ENCODE data around the gene AREG. TPM values are rescaled to one million over a fixed set of nuclear protein-coding genes. Genes with fewer than 3 reads are reported as not detected.

The AREG gene
- total RNA-seq, 6 donors from 2014 or later: 13.6 to 54.7 (median 37.0) TPM

- ATAC-seq (ENCODE audit: low FRiP score in 2 of 2) (no peak), DNase-seq (no peak)
- TF ChIP-seq, protein P1, sequence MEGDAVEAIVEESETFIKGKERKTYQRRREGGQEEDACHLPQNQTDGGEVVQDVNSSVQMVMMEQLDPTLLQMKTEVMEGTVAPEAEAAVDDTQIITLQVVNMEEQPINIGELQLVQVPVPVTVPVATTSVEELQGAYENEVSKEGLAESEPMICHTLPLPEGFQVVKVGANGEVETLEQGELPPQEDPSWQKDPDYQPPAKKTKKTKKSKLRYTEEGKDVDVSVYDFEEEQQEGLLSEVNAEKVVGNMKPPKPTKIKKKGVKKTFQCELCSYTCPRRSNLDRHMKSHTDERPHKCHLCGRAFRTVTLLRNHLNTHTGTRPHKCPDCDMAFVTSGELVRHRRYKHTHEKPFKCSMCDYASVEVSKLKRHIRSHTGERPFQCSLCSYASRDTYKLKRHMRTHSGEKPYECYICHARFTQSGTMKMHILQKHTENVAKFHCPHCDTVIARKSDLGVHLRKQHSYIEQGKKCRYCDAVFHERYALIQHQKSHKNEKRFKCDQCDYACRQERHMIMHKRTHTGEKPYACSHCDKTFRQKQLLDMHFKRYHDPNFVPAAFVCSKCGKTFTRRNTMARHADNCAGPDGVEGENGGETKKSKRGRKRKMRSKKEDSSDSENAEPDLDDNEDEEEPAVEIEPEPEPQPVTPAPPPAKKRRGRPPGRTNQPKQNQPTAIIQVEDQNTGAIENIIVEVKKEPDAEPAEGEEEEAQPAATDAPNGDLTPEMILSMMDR (IDR thresholded peaks at IDR 0.05): no peak
- TF ChIP-seq EP300 (IDR thresholded peaks at IDR 0.05): no peak
- no peak for TF ChIP-seq POLR2A (IDR thresholded peaks at IDR 0.05)
- TF ChIP-seq POLR2AphosphoS5 (IDR thresholded peaks at IDR 0.05): no peak
- Histone ChIP-seq H3K9me3 (no peaks in the 10 kb centered on the region), H3K4me1 (peaks cover 0 to 1% (median 0%) of the 10 kb centered on the region in 4 donors), H3K27me3 (no peaks in the 10 kb centered on the region), H3K36me3 (no peaks in the 10 kb centered on the region), H3K27ac (no peak overlapping the region), H3K4me3 (no peak overlapping the region)
- 77% methylated on average over 2 of the region's 2 CpGs for WGBS, 2 donors
Measured at GRCh38 chr4:74480267-74480666, 35.3 kb downstream of the AREG start.

- Histone ChIP-seq H3K9me3 (no peaks in the 10 kb centered on the region), H3K4me3 (no peak overlapping the region), H3K36me3 (no peaks in the 10 kb centered on the region), H3K4me1 (no peaks in the 10 kb centered on the region), H3K27ac (no peak overlapping the region), H3K27me3 (no peaks in the 10 kb centered on the region)
- 92 to 93% methylated on average over 3 of the region's 3 CpGs for WGBS, 2 donors
- DNase-seq: no peak
- ATAC-seq (ENCODE audit: low FRiP score in 2 of 2): no peak
- TF ChIP-seq, protein P1 (IDR thresholded peaks at IDR 0.05): no peak
- TF ChIP-seq EP300 (IDR thresholded peaks at IDR 0.05): no peak
- no peak for TF ChIP-seq POLR2A (IDR thresholded peaks at IDR 0.05)
- TF ChIP-seq POLR2AphosphoS5 (IDR thresholded peaks at IDR 0.05): no peak
Measured at GRCh38 chr4:74481891-74482609, 37.1 kb downstream of the AREG start.

- WGBS, 2 donors: 58 to 72% methylated on average over 6 of the region's 6 CpGs
- no peak for DNase-seq
Measured at GRCh38 chr4:74483226-74483911, 38.4 kb downstream of the AREG start.

GRCh38 chr4:74486905-74487304, 42.0 kb downstream of the AREG start:
- no peaks in the 10 kb centered on the region for H3K36me3 ChIP-seq
- no peak for TF ChIP-seq POLR2AphosphoS5 (IDR thresholded peaks at IDR 0.05)
- TF ChIP-seq, protein P1 (IDR thresholded peaks at IDR 0.05): no peak
- TF ChIP-seq EP300 (IDR thresholded peaks at IDR 0.05): no peak
- TF ChIP-seq POLR2A (IDR thresholded peaks at IDR 0.05): no peak
- ATAC-seq (ENCODE audit: low FRiP score in 2 of 2) (no peak), DNase-seq (no peak)
- no peaks in the 10 kb centered on the region for H3K27me3 ChIP-seq
- no peak overlapping the region for H3K4me3 ChIP-seq
- no peak overlapping the region for H3K27ac ChIP-seq
- no peaks in the 10 kb centered on the region for H3K9me3 ChIP-seq
- 90 to 94% methylated on average over 2 of the region's 2 CpGs for whole genome bisulfite sequencing, 2 donors
- no peaks in the 10 kb centered on the region for H3K4me1 ChIP-seq

More at GRCh38 chr4:74483226-74483911, 38.4 kb downstream of the AREG start:
- Histone ChIP-seq H3K27ac (no peak overlapping the region), H3K4me1 (no peaks in the 10 kb centered on the region), H3K9me3 (no peaks in the 10 kb centered on the region), H3K36me3 (no peaks in the 10 kb centered on the region), H3K27me3 (no peaks in the 10 kb centered on the region), H3K4me3 (no peak overlapping the region)
- no peak for TF ChIP-seq EP300 (IDR thresholded peaks at IDR 0.05)
- no peak for TF ChIP-seq POLR2AphosphoS5 (IDR thresholded peaks at IDR 0.05)
- TF ChIP-seq POLR2A (IDR thresholded peaks at IDR 0.05): no peak
- TF ChIP-seq, protein P1 (IDR thresholded peaks at IDR 0.05): no peak
- ATAC-seq (ENCODE audit: low FRiP score in 2 of 2): no peak
